Kidney (tissue), 14 donors: ENCODE data around the gene MIGA2. TPM values are rescaled to one million over a fixed set of nuclear protein-coding genes. Genes with fewer than 3 reads are reported as not detected.

Source experiments
- DNase-seq, 5 donors: peaks; one replicate each; pipeline ENCODE4 v3.0.0-alpha.2; 2013 to 2020
- FAIRE-seq: peaks from 2 replicates; lab custom pipeline; 2012; peaks lifted over from hg19 to GRCh38; lab: Jason Lieb, UNC
- H3K27ac ChIP-seq, 2 donors: one replicate each; pipeline ENCODE4 v1.7.0; 2013; ENCODE audit warnings: low read depth in 2 of 2, low read length in 2 of 2, inconsistent platforms in 1 of 2
- H3K27me3 ChIP-seq: one replicate; pipeline ENCODE4 v1.7.1; 2013; ENCODE audit warnings: low read length, inconsistent platforms; ENCODE audit not compliant: control insufficient read depth, insufficient read depth
- H3K36me3 ChIP-seq, 3 donors: one replicate each; pipeline versions ENCODE4 v1.7.0 to v1.7.1; 2013; ENCODE audit warnings: low read length in 3 of 3, control low read depth in 1 of 3, inconsistent platforms in 1 of 3; ENCODE audit not compliant: insufficient read depth in 3 of 3, control insufficient read depth in 2 of 3
- H3K4me1 ChIP-seq, 3 donors: one replicate each; pipeline versions ENCODE4 v1.7.0 to v1.7.1; 2013; ENCODE audit warnings: low read length in 3 of 3, inconsistent platforms in 1 of 3, low read depth in 1 of 3; ENCODE audit not compliant: control insufficient read depth in 2 of 3, insufficient read depth in 2 of 3
- H3K4me3 ChIP-seq, 3 donors: one replicate each; pipeline versions ENCODE4 v1.7.0 to v1.8.1; 2013; ENCODE audit warnings: low read length in 3 of 3, control low read depth in 1 of 3, inconsistent platforms in 1 of 3
- H3K9ac ChIP-seq, 3 donors: one replicate each; pipeline versions ENCODE4 v1.7.0 to v1.7.1; 2013; ENCODE audit warnings: low read length in 3 of 3, control low read depth in 1 of 3, inconsistent platforms in 1 of 3
- H3K9me3 ChIP-seq, 3 donors: one replicate each; pipeline versions ENCODE4 v1.7.0 to v1.7.1; 2013; ENCODE audit warnings: low read length in 3 of 3, control low read depth in 1 of 3, inconsistent platforms in 1 of 3; ENCODE audit not compliant: control insufficient read depth in 2 of 3, insufficient read depth in 1 of 3
- intact Hi-C: fragments of 100-400 bp; cut with DNase I; formaldehyde crosslinking; loops from one replicate; pipeline ENCODE4 v1.11.1; 2022
- polyA plus RNA-seq: library from polyadenylated mRNA; stranded (reverse); fragments of 350-450 nt; fragmentation: Illumina TruSeq; extraction: RNeasy Lipid Tissue Mini Kit (QIAGEN cat#74804); gene quantifications from one replicate; pipeline ENCODE4 v1.2.3, GENCODE V29; 2014; ENCODE audit warnings: low read depth, low replicate concordance; ENCODE audit not compliant: insufficient read depth
- total RNA-seq: library from RNA; stranded (reverse); fragmentation: NEBNext Ultra II Directional; extraction: Animal tissue kit (Norgen Biotek cat#: 25700); gene quantifications from one replicate; pipeline ENCODE4 v1.2.1, GENCODE V29; 2021
- TF ChIP-seq, protein P1 (sequence below): IDR thresholded peaks from 3 replicates; pipeline ENCODE4 v1.5.1; 2012; ENCODE audit warnings: mild to moderate bottlenecking, moderate library complexity, borderline replicate concordance; ENCODE audit not compliant: insufficient read depth; ENCODE audit errors: extremely low read depth
- donor health status: control.
- donor health status: control.
- donor health status: control.
- donor health status: control.
- donor health status: control.
- donor health status: DM: yes; HTN: yes; CAD: no.
- donor health status: Normal renal cell carcinoma (clear cell type).

The MIGA2 gene
- total and polyA plus RNA-seq, 2 donors from 2014 or later: 26.1 to 29.9 TPM

DNA sequence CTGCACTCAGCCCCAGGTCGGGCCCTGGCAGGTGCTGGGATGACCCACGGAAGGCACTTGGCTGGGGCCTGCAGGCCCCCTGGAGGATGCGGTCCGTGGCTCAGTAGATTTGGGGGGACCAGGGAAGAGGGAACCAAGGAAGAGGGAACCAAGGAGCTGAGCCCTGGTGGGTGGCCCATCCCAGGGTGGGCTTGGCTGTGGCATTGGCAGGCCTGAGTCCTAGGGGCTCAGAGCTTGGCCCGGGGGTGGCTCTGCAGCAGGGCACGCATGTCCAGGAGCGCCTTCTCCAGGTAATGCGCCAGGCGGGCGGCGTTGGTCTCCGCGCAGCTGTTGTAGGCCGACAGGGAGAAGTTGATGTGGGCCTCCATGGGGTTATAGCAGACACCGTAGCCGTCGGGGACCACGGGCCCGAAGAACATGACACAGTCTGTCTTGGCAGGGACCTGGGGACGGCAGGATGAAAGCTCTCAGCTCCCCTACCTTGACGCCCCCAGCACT lies 58.8 kb downstream of the MIGA2 start:
- Histone ChIP-seq H3K9me3 (no peaks in the 10 kb centered on the region), H3K36me3 (peaks cover 0 to 4% (median 3%) of the 10 kb centered on the region in 3 donors), H3K27me3 (no peaks in the 10 kb centered on the region), H3K4me3 (no peak overlapping the region), H3K9ac (no peak overlapping the region), H3K4me1 (no peaks in the 10 kb centered on the region), H3K27ac (no peak overlapping the region)
- FAIRE-seq (no peak), DNase-seq (no peak)
- intact Hi-C loops: no loop called here
- TF ChIP-seq, protein P1, sequence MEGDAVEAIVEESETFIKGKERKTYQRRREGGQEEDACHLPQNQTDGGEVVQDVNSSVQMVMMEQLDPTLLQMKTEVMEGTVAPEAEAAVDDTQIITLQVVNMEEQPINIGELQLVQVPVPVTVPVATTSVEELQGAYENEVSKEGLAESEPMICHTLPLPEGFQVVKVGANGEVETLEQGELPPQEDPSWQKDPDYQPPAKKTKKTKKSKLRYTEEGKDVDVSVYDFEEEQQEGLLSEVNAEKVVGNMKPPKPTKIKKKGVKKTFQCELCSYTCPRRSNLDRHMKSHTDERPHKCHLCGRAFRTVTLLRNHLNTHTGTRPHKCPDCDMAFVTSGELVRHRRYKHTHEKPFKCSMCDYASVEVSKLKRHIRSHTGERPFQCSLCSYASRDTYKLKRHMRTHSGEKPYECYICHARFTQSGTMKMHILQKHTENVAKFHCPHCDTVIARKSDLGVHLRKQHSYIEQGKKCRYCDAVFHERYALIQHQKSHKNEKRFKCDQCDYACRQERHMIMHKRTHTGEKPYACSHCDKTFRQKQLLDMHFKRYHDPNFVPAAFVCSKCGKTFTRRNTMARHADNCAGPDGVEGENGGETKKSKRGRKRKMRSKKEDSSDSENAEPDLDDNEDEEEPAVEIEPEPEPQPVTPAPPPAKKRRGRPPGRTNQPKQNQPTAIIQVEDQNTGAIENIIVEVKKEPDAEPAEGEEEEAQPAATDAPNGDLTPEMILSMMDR: no peak

DNA sequence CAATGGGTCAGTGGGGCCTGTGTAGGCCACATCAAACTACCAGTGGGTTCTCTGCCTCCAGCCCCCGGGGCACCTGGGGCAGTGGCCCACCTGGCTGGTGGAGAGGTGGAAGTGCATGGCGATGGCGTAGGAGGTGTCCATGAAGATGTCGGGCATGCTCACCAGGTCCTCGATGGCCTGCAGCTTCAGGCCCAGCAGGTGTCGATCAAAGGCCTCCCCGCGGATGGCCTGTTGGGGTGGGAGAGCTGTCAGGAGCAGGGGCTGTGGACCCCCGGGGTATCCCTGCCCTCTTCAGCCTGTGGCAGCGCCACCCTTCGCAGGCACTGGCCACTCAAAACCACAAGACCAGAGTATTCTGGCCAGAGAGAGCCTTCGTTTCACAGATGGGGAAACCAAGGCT lies 59.5 kb downstream of the MIGA2 start:
- H3K27me3 ChIP-seq: no peaks in the 10 kb centered on the region
- H3K4me3 ChIP-seq: no peak overlapping the region
- H3K27ac ChIP-seq: no peak overlapping the region
- no peak for FAIRE-seq
- no peaks in the 10 kb centered on the region for H3K9me3 ChIP-seq
- H3K9ac ChIP-seq: no peak overlapping the region
- H3K36me3 ChIP-seq: peaks cover 0 to 4% (median 3%) of the 10 kb centered on the region in 3 donors
- no peak for DNase-seq
- no peaks in the 10 kb centered on the region for H3K4me1 ChIP-seq
- TF ChIP-seq, protein P1: no peak
- intact Hi-C loops: no loop called here

DNA sequence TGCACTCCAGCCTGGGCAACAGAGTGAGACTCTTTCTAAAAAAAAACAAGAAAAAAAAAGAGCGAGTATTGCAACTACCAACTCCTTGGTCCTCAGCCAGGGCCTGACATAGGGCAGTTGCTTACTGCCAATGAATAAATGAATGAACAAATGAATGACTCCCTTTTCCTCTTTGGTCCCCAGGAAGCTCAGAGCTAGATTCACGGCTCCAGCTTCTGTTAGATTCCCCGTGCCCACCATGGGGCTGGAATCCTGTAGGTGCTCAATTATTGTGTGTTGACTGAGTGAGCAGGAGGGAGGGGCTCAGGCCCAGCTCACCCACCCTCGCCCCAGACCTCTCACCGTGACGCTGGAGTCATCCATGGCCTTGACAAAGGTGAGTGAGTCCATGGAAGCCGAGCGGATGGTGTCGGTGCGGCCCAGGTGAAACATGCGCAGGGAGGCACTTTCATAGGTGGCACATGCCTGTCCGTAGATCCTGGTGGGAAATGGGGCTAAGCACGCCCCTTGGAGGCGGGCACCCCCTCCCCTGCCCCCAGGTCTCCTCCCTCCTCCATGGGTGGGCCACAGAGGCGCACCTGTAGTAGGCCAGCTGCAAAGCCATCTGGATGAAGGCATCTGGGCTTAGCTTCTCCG lies 61.4 kb downstream of the MIGA2 start:
- no peak overlapping the region for H3K4me3 ChIP-seq
- H3K27ac ChIP-seq: no peak overlapping the region
- FAIRE-seq: no peak
- intact Hi-C loops: no loop called here
- H3K9ac ChIP-seq: no peak overlapping the region
- H3K36me3 ChIP-seq: peaks cover 0 to 4% (median 3%) of the 10 kb centered on the region in 3 donors
- DNase-seq: no peak
- no peaks in the 10 kb centered on the region for H3K4me1 ChIP-seq
- no peaks in the 10 kb centered on the region for H3K9me3 ChIP-seq
- TF ChIP-seq, protein P1: no peak
- H3K27me3 ChIP-seq: no peaks in the 10 kb centered on the region

DNA sequence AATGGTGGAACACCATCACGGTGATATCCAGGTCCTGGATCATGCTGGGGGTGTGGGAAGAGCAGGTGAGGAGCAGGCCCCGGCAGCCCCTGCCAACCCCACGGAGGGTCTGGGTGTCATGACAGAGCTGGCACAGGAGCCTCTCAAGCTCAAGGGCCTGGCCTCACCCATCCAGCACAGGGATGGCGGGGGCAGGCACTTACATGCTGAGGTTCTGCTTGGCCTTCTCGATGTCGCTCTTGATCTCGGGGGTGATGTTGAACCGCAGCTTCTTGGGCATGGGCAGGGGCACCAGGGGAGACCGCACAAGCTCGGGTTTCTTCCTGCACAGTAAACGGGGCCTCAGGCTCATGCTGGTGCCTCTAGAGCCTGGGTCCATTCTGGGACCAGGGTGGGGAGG lies 61.9 kb downstream of the MIGA2 start:
- TF ChIP-seq, protein P1: no peak
- FAIRE-seq: no peak
- no peaks in the 10 kb centered on the region for H3K4me1 ChIP-seq

More for the DNA sequence above, 61.9 kb downstream of the MIGA2 start:
- Histone ChIP-seq H3K27ac (no peak overlapping the region), H3K36me3 (peaks cover 0 to 4% (median 3%) of the 10 kb centered on the region in 3 donors), H3K4me3 (no peak overlapping the region), H3K9me3 (no peaks in the 10 kb centered on the region), H3K9ac (no peak overlapping the region), H3K27me3 (no peaks in the 10 kb centered on the region)
- intact Hi-C loops: no loop called here
- DNase-seq: no peak
